Duodenal mucosa (tissue), 2 donors: ENCODE measurements around the gene GABBR2.

Experiments used
- H3K27ac ChIP-seq: one replicate; pipeline ENCODE4 v1.7.0; 2013; ENCODE audit warnings: low read depth, low read length
- H3K27me3 ChIP-seq, 2 donors: one replicate each; pipeline ENCODE4 v1.7.0; 2013; ENCODE audit warnings: low read length in 2 of 2, control low read depth in 1 of 2; ENCODE audit not compliant: insufficient read depth in 2 of 2, control insufficient read depth in 1 of 2
- H3K36me3 ChIP-seq, 2 donors: one replicate each; pipeline ENCODE4 v1.7.0; 2013; ENCODE audit warnings: low read length in 2 of 2, control low read depth in 1 of 2; ENCODE audit not compliant: insufficient read depth in 2 of 2, control insufficient read depth in 1 of 2
- H3K4me1 ChIP-seq, 2 donors: one replicate each; pipeline ENCODE4 v1.7.0; 2013; ENCODE audit warnings: low read length in 2 of 2, control low read depth in 1 of 2; ENCODE audit not compliant: insufficient read depth in 2 of 2, control insufficient read depth in 1 of 2
- H3K4me3 ChIP-seq, 2 donors: one replicate each; pipeline ENCODE4 v1.7.0; 2013; ENCODE audit warnings: low read length in 2 of 2, low read depth in 1 of 2
- H3K9ac ChIP-seq, 2 donors: one replicate each; pipeline ENCODE4 v1.7.0; 2013; ENCODE audit warnings: low read length in 2 of 2, low read depth in 1 of 2
- H3K9me3 ChIP-seq, 2 donors: one replicate each; pipeline ENCODE4 v1.7.0; 2013; ENCODE audit warnings: low read length in 2 of 2, control low read depth in 1 of 2; ENCODE audit not compliant: control insufficient read depth in 1 of 2

GABBR2 gene

GRCh38 chr9:98240475-98240874 lies 468.3 kb downstream of the GABBR2 start:
- Histone ChIP-seq H3K36me3 (peaks cover 0 to 14% of the 10 kb centered on the region in 2 donors), H3K9ac (no peak overlapping the region), H3K9me3 (no peaks in the 10 kb centered on the region), H3K4me1 (peaks cover 7 to 13% of the 10 kb centered on the region in 2 donors), H3K27ac (no peak overlapping the region), H3K4me3 (no peak overlapping the region), H3K27me3 (no peaks in the 10 kb centered on the region)
